Activated CD4-positive, alpha-beta T cell treated with anti-CD3 and anti-CD28 coated beads for 48 hours (primary cell): ENCODE measurements around the gene HDAC9.

ENCODE experiments used
- DNase-seq: peaks from one replicate; pipeline ENCODE4 v3.0.0-alpha.2; 2020

The HDAC9 gene

DNA sequence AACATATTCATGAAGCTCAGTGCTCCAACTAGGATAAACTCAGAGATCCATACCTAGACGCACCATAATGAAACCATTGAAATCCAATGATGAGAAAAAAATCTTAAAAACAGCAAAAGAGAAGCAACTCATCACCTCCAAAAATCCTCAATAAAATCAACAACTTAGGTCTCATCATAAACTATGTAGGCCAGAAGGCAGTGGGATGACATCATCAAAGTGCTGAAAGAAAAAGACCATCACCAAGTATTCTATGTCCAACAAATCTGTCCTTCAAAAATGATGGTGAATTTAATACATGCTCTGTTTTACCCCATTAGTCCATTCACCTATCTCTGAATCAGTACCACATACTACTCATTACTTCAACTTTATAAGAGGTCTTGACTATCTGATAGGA lies 304.4 kb downstream of the HDAC9 start:
- no peak for DNase-seq

DNA sequence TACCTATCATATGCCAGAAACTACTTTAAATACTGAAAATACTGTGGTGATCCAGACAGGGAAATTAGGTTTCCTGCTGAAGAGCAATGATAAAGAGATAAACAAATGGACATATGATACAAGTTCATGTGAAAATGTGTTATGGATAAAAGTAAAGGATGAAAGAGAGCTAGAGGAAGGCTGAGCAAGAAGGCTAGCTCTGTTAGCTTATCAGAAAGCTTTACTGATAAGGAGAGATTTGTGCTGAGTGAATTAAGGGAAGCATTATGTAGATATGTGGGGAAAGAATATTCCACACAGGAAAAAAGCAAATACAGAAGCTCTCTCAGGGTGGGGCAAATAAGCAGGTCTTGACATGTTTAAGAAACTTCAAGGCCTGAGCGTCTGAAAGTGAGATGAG lies 308.4 kb downstream of the HDAC9 start:
- DNase-seq: no peak

DNA sequence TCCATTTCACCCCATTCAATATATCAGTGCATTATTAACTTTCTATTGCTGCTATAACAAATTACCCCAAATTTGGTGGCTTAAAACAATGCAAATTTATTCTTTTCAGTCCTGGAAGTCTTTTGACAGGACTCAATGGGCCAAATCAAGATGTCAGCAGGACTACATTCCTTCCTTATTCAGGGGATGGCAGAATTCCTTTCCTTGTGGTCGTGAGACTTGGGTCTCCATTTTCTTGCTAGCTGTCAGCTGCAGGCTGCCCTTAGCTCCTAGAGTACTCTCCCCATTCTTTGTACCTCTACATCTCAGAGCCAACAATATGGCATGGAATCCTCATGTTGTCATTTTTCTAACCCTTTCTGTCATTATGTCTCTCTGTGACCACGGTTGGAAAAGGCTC lies 310.6 kb downstream of the HDAC9 start:
- no peak for DNase-seq

DNA sequence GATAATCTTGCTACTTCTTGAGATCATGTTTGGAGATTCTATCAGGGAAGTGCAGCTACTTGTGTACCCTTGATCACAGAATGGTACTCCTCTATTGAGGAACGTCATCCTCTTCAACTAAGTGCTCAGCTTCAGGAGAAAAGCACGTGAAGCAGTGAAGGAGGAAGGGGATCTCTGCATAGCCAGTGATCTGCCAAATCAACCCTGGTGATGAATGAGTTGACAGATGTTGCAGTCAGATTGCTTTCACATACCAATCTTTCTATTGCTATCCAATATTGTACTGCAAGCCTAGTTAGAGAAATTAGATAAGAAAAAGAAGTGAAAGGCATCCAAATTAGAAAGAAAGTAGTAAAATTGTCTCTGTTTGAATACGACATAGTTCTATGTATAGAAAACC lies 312.5 kb downstream of the HDAC9 start:
- no peak for DNase-seq

DNA sequence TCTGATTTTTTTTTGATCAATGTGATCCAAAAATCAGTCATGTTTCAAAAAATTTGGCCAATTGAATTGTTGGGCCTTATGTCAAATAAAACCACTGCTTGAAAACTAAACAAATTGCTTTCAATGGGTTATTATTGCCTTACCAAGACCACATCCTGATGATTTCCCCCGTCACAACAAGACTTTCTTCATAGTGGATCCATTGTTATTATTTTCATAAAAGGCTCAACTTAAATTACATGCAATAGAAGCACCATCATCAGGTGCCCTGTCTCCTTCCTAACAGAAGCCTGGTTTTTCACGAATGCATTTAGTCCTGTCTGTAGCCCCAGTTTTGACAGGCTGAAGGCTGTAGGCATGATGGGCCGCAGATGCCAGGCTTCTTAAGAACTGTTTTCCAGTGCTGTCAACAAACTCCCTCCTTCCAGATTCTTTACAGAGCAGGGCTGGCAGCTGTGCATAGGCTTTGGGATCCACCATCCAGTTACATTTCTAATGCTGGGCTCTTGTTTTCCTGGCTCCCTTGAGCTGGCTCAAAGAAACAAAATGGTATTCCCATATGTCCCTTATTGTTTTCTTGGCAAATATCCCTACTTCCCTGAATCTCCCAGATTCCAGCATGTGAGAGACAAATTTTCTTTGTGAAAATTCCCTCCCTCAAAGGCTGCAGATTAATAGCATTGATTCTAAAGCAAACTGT lies 319.9 kb downstream of the HDAC9 start:
- no peak for DNase-seq

DNA sequence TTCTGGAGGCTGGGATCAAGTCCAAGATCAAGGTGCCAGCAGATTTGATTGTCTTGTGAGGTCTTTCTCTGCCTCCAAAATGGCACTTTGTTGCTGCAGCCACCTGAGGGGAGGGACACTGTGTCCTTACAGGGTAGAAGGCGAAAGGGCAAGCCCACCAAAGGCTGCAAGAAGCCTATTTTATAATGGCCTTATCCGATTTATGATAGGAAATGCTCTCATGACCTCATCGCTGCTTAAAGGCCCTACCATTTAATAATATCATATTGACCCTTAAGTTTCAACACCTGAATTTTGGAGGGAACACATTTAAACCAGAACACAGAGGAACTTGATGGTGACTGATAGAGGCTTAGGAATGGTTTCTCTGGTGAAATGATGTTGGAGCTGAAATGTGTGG lies 325.4 kb downstream of the HDAC9 start:
- DNase-seq: no peak

DNA sequence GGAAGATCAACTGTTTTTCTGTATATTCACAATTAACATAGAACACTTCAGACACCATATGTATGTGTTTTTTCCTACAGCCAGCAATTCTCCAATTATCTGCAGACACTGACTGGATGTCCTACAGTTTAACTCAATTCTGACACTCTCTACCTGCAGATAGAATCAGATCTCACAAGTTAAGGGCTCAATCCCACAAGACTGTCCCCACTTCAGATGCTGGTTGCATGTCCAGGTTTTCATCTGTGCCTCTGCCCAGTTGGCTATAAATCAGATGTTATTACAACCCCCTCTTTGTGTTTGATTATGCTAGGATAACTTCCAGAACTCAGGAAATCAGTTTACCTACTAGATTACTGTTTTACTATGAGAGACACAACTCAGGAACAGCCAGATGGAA lies 326.0 kb downstream of the HDAC9 start:
- no peak for DNase-seq

DNA sequence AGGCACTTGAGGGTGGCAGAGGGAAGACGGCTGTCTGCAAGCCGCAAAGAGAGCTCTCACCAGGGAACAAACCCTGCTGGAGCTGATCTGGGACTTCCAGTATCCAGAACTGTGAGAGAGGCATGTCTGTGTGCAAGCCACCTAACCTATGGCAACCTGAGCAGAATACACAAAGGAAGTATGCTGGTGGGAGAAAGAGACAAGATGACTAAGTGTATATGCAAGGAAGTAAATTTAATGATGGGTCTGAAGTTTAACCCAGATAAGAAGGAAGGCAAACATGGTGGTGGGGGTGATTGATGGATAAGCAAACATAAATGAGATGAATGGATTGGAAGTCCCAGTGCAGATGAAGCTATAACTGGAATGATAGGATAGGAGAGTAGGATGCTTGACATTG lies 328.6 kb downstream of the HDAC9 start:
- DNase-seq: no peak

DNA sequence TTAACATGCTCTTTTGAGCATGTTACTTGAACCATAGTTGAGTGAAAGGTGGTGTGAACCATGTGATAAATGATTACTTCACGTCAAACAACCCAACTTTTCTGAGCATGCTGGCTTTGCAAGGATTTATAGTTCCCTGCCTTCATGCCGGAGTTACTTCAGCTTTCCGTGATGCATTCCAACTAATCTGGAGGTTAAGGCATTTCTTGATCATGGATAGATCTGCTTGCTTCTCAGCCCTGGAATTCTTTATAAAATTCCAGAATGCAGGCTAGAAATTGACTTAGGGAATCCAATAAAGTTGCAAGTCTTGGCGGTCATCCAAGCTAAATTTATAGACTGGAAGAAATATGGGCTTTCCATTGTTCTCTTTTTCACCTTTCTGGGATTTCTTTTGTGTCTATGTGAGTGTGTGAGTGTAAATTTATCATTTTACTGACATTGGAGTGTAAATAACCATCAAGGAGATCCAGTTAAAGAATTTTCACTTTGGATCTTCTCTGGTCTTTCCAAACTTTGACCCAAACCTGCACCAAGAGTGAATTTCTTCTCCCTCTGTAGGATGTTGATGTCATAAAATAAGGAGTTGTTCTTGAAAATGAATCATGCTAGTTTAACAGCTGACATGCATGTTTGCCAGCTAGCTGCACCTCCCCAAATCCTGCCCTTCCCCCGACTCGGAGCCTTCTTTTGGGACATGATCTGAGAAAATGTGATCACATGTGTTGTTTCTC lies 332.9 kb downstream of the HDAC9 start:
- DNase-seq: no peak

DNA sequence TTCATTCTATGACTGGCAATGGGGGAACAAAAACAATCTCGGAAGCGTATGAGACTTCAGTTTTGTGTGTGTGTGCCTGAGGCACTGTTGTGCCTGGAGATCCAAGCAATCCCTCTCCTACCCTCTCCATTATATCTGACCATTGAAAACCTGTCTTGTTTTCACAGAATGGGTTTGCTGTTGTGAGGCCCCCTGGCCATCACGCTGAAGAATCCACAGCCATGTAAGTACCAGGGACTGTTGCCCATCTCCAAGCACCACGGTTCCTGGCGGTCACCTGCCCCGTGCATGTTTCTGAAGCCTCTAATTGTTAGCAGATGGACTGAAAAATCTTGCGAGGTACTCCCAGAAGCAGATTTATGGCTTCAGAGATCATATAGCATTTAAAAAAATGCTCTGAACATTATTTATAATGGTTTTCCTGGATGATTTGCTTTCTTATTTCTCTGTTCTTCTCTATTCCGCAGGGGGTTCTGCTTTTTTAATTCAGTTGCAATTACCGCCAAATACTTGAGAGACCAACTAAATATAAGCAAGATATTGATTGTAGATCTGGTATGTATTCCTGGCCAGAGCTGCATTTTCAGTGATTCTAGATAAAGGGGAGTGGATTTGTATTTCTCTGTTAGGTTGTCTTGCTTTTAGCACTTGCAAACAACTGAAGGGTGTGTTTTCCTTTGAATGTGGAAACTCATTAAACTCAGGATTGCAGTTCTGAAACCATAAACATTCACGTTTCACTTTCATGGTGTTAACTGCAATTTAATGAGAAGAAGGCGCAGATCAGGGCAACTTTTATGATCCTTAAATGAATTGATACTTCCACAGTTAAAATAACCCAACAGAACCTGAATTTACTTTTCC lies 333.7 kb downstream of the HDAC9 start:
- no peak for DNase-seq

DNA sequence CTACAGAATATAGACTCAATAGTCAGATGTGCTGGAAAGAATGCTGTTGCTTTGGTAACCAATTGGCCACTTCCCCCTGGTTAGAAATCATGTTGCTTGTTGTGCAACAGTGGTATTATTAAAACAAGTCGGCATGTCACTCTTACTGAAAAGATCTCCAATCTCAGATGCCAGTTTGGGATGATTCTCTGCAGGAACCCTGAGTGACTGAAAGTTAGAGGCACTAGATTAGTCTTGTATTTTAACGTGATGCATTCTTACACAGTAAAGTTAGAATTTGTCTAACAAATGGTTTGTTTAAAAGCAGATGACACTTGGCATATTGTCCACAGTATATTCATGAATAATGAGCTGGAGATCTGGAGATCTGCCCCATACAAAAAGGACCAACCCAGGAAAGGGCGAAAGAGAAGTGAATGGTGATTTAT lies 334.3 kb downstream of the HDAC9 start:
- no peak for DNase-seq

DNA sequence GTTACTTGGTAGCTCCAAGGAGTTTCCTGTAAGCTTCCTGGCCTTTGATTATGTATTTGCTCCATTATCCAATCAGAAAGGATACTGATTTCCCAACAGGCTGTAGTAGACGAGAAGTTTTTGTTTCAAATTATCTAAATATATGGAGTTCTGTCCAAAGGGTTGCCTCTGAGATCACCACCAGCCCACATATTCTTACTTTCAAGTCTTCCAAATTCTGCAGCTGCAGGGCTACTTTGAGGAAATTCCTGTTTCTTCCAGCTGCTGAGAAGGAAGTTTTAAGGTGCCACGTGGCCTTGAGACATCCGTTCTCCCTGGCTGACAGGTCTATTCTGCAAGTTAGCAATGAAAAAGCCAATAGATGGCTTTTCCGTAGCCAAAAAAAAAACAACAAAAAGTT lies 335.9 kb downstream of the HDAC9 start:
- no peak for DNase-seq

DNA sequence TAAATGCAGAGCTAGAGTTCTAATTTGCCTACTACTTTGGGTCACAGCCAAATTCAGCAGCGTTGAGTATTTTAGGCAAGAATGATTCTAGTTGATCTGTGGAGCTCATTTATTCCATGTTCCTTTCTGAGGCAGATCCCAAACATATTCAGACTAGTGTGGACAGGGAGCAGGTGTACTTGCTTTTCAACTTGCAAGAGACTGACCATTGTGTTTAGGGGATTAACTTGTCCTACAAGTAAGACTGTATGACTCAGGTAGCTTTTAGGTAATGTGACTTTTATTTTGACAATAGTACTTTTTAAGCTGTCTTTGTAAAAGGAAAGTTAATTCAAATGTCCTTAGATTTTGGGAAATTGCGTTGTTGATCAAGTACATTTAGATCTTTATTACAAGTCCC lies 336.4 kb downstream of the HDAC9 start:
- DNase-seq: no peak

DNA sequence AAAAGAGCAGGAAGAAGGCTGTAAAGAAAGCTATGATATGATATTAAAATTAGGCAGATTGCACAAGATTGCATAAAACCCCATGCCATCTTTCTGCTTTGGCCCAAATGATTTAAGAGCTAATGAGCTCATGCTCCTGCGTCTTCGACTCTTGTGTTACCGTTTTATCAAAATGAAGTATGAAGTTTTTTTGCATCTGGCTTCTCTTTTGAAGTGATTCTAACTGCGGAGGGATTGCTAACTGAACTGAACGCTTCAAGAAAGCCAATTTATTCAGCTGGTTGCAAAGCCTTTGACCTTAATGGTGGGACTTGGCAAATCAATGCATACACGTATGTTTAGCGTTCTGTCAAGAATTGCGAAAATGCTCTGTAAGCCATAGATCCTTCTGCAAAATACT lies 339.0 kb downstream of the HDAC9 start:
- DNase-seq: no peak

DNA sequence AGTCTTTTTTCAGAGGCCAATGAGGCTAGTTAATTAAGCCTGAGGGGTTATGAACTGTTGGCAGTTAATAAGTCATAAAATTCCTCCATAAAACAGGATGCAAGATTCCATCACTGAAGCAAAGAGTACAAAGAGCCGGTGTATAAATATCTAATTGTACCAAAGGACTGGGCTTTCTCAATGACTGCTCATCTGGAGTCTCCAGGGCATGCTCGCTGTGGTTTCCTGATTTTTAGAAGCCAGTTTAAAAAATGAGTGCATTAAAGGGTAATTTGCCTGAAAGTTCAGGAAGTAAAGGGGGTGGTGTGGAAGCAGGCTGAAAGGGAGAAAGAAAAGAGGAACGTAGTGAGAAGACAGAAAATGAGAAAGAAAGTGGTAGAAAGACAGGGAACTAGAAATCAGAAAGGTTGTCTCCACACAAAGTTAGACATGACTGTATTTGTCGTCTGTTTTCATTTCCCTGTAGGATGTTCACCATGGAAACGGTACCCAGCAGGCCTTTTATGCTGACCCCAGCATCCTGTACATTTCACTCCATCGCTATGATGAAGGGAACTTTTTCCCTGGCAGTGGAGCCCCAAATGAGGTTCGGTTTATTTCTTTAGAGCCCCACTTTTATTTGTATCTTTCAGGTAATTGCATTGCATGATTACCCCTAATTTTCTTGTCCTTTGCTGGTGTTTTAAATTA lies 339.6 kb downstream of the HDAC9 start:
- DNase-seq: no peak

DNA sequence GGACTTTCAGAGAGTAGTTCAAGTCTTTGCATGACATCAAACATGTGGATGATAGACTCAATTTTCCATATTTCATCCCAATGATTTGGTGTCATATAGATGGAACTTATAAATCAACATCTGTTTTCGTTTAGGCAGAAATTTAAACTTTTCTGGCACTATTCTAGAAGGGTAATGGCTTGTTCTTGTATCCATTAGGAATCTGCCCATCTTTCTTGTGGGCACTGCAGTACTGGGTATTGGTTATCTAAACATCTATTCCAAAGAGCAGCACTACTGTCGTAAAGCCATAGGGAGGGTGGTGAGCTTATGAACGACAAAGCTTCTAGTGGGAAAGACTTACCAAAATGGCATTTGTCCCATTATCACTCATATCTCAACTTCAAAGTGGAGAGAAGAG lies 348.4 kb downstream of the HDAC9 start:
- no peak for DNase-seq

DNA sequence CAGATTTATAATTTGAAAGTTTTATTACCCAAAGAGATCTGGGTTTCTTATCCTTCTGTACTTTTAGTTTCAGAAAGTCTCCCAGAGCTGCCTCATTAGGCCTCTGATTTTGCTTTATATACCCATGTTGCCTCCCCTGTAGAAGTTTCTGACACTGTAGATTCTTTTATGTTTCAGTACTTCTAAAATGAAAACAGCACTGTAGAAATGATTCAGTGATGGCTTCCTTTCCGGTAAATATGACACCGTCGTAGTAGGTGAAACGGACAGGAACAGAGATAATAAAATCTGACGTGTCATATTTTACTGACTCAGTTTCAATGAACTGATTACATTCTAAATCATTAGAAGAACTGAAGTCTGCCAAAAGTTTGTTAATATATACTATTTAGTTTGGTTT lies 349.2 kb downstream of the HDAC9 start:
- DNase-seq: no peak

DNA sequence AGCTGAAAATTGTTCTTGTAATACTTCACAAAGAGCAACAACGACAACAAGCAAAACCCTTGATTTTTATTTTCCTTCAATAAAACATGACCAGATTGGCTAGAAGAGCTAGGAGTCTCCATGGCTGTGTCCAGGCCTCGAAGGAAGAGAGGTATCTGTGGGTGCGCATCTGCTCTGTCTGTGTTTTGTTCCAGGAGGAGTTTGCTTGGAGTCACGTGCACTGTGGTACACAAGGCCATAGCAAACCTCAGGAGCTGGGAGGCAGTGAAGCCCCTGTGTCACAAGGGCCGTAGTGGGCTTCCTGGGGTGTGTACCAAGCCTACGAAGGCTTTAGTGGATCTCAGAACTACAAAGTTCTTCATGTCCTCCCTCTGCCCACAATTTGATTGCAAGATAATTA lies 350.2 kb downstream of the HDAC9 start:
- DNase-seq: no peak

DNA sequence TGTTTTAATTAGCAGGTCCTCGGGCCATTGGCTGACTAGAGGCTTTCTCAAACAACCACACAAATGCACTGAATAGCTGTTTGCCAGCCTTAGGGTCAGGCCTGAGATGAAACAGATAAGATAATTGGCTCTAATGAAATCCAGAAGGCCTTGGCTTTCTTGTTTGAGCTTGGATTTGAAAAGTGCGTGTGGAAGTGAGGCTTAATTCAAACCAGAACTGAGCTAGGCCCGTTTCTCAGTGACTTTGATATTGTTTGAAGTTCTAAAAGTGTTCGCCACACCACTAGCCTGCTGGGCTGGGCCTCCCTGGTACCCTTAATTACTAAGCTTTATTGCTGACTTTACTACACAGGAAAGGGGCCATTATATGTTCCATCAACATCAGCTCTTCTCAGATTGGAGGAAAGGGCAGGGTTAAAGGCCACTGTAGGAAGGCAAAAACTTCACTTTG lies 351.2 kb downstream of the HDAC9 start:
- no peak for DNase-seq

DNA sequence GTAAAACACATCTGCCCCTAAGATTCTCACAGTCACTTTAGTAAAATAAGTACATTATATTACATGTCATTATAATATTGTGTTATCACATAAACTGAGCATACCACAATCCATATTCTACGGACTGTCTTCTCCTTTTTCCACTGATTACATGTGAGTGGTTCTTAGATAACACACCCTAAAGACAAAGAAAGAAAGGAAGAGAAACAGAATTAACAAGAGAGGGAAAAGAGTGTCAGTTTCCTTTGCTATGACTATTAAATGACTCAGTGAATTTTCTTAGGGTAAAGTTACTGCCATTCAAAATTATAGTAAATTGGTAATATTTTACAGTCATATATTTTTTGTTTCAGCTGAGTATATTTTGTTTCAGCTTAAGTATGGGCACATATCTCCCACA lies 353.6 kb downstream of the HDAC9 start:
- no peak for DNase-seq

DNA sequence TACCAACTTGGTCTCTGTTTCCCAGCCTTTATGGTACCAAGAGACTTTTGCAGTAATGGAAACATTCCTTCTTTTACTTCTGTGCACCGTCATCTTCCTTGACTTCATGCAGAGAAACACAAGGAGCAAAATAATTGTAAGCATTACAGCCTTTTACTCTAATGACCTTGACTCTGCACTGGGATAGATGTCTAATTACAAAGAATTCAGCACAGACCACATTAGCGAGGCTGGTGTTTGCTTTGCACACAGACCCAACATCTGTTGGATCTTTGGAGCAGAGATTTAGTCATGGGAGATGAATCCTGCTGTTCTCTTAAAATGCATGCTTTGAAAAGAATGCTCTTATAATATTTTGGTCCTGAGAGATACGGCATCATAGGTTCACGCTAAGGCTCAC lies 360.2 kb downstream of the HDAC9 start:
- DNase-seq: no peak

DNA sequence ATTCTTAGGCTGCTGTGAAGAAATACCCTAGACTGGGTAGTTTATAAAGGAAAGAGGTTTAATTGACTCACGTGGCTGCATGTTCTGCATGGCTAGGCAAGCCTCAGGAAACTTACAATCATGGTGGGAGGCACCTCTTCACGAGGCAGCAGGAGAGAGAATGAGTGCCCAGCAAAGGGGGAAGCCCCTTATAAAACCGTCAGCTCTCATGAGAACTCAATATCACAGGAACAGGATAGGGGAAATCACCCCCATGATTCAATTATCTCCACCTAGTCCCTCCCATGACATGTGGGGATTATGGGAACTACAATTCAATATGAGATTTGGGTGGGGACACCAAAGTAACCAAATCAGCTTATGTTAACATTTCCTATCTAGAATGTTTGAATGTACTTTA lies 362.7 kb downstream of the HDAC9 start:
- DNase-seq: no peak

DNA sequence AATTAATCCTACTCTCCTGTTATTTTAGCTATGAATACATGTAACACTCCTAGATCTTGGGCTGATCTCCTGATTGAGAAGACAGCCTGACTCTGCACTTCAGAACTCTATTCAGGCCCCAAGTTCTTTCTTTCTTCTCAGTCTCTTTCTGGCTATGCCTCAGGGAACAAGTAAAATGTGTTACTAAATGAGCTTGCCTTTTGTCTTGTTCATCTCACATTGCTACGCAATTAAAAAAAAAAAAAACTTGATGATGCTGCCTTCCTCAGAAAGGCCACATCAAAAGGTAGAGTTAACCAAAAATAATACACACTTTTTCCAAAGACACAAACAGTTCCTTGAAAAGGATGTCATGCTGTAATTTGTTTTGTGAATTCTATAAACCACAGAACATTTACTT lies 363.8 kb downstream of the HDAC9 start:
- DNase-seq: no peak
